Panc1 (cell line): ENCODE data around the gene ZSCAN20. TPM values are rescaled to one million over a fixed set of nuclear protein-coding genes. Genes with fewer than 3 reads are reported as not detected.

Experiments
- ATAC-seq: fragments of 200-7000 bp; cut with Tn5 transposase; 2 replicates; pipeline ENCODE4 v1.9.1; 2020; ENCODE audit warnings: mild to moderate bottlenecking, moderate library complexity
- BruUV-seq: library from RNA; stranded (reverse); fragments of 400-500 nt; replicated peaks from 2 replicates; lab custom pipeline; 2021; lab: Mats Ljungman, UMichigan
- CTCF ChIA-PET: fragments of 300-600 bp; sonication (Branson Sonifier 250); formaldehyde crosslinking; loops from one replicate; lab custom pipeline; 2022; ENCODE audit warnings: antibody characterized with exemption; lab: Charles Lee
- POLR2A ChIA-PET: fragments of 300-600 bp; sonication (Branson Sonifier 250); formaldehyde crosslinking; loops from one replicate; lab custom pipeline; 2022; ENCODE audit warnings: antibody characterized with exemption; lab: Charles Lee
- DNase-seq: peaks from one replicate; pipeline ENCODE4 v3.0.0-alpha.2; 2010; ENCODE audit warnings: low read depth, low spot score
- H3K27ac ChIP-seq: 2 replicates; pipeline ENCODE4 v1.5.1; 2011; ENCODE audit warnings: mild to moderate bottlenecking, low read length, inconsistent platforms
- H3K27me3 ChIP-seq: fragments of 200-500 bp; sonication (Bioruptor generic); 2 replicates; pipeline ENCODE4 v1.6.0; 2014; ENCODE audit warnings: low read length, inconsistent platforms; ENCODE audit not compliant: control insufficient read depth, insufficient read depth
- H3K36me3 ChIP-seq: fragments of 200-500 bp; sonication (Bioruptor generic); 2 replicates; pipeline ENCODE4 v1.5.1; 2014; ENCODE audit warnings: inconsistent platforms, mild to moderate bottlenecking, low read length, moderate library complexity; ENCODE audit not compliant: control insufficient read depth, insufficient read depth
- H3K4me1 ChIP-seq: 2 replicates; pipeline ENCODE4 v1.5.1; 2011; ENCODE audit warnings: inconsistent platforms, mild to moderate bottlenecking, low read length, moderate library complexity; ENCODE audit not compliant: control insufficient read depth, insufficient read depth
- H3K4me3 ChIP-seq, 2 experiments: 2 replicates each; pipeline ENCODE4 v1.5.1; 2011 to 2012; ENCODE audit warnings: low read depth in 2 of 2, low read length in 2 of 2, mild to moderate bottlenecking in 2 of 2, inconsistent platforms in 1 of 2, moderate library complexity in 1 of 2
- H3K9me3 ChIP-seq: fragments of 200-500 bp; sonication (Bioruptor generic); 2 replicates; pipeline ENCODE4 v1.5.1; 2014; ENCODE audit warnings: low read depth, mild to moderate bottlenecking, inconsistent platforms, low read length, moderate library complexity; ENCODE audit not compliant: control insufficient read depth, insufficient read depth
- CTCF ChIP-seq: fragments of 450-650 bp; IDR thresholded peaks from 2 replicates; pipeline ENCODE4 v1.5.1; 2017; ENCODE audit warnings: mild to moderate bottlenecking
- POLR2AphosphoS5 ChIP-seq: IDR thresholded peaks from 2 replicates; pipeline ENCODE4 v1.6.1; 2012; ENCODE audit warnings: mild to moderate bottlenecking, low read depth, low read length, moderate library complexity
- REST ChIP-seq, 2 experiments: IDR thresholded peaks; 2 replicates each; pipeline ENCODE4 v1.6.1; 2011 to 2012; ENCODE audit warnings: low read depth in 2 of 2, control low read depth in 1 of 2, low read length in 1 of 2, mild to moderate bottlenecking in 1 of 2, moderate library complexity in 1 of 2; ENCODE audit not compliant: insufficient read depth in 1 of 2
- SIN3A ChIP-seq: IDR thresholded peaks from 2 replicates; pipeline ENCODE4 v1.6.1; 2012; ENCODE audit warnings: low read depth, mild to moderate bottlenecking, low read length, moderate library complexity, borderline replicate concordance; ENCODE audit not compliant: insufficient read depth
- TCF7L2 ChIP-seq: IDR thresholded peaks from 2 replicates; pipeline ENCODE4 v1.6.1; 2011; ENCODE audit warnings: mild to moderate bottlenecking, low read depth, low read length, inconsistent platforms
- in situ Hi-C: cut with HindIII; loops from 2 replicates; pipeline ENCODE4 v1.10.0; 2016; ENCODE audit warnings: low sequenced_read_pairs, low pct_unique_long_range_greater_than_20kb
- intact Hi-C: fragments of 100-400 bp; cut with micrococcal nuclease; formaldehyde crosslinking; loops from one replicate; pipeline ENCODE4 v1.10.0; 2022; ENCODE audit not compliant: unreplicated experiment
- total RNA-seq: library from RNA; stranded (reverse); gene quantifications from one replicate; pipeline ENCODE4 v1.2.1, GENCODE V29; 2021; ENCODE audit not compliant: unreplicated experiment

ZSCAN20 gene
- total RNA-seq, 1 experiment from 2014 or later: 6.9 TPM

- BruUV-seq: no TSS peak
- in situ Hi-C loops: no loop called here
Observed at GRCh38 chr1:33442141-33442540, 30.3 kb upstream of the ZSCAN20 start.

GRCh38 chr1:33443080-33443704, 29.3 kb upstream of the ZSCAN20 start:
- Histone ChIP-seq H3K4me1 (no peaks in the 10 kb centered on the region), H3K27me3 (no peaks in the 10 kb centered on the region), H3K4me3 (no peak overlapping the region), H3K36me3 (no peaks in the 10 kb centered on the region), H3K27ac (no peak overlapping the region), H3K9me3 (no peaks in the 10 kb centered on the region)
- DNase-seq (no peak), ATAC-seq (no peak; the same call in 1 of the 2 replicates)
- intact Hi-C loops: no loop called here
- CTCF ChIA-PET: no interaction called here
- TF ChIP-seq TCF7L2 (no peak), CTCF (no peak), SIN3A (no peak), REST (IDR thresholded peaks at IDR 0.05; ENCODE audit: insufficient read depth in 1 of 2, low read depth in 2 of 2, low read length in 1 of 2) (no peak), POLR2AphosphoS5 (no peak)
- in situ Hi-C loops: no loop called here
- POLR2A ChIA-PET: no interaction called here
- BruUV-seq: no TSS peak

More at GRCh38 chr1:33442141-33442540, 30.3 kb upstream of the ZSCAN20 start:
- DNase-seq (no peak), ATAC-seq (no peak)
- H3K27ac ChIP-seq: no peak overlapping the region
- H3K4me1 ChIP-seq: no peaks in the 10 kb centered on the region
- no peak overlapping the region for H3K4me3 ChIP-seq
- ChIA-PET CTCF (interaction anchor here (0.9 kb wide), 1 partner anchor 14 kb away, joined by 3 read pairs; no protein-coding TSS in a partner anchor), POLR2A (no interaction called here)
- no peaks in the 10 kb centered on the region for H3K9me3 ChIP-seq
- no peaks in the 10 kb centered on the region for H3K27me3 ChIP-seq
- intact Hi-C loops: no loop called here
- no peak for TF ChIP-seq POLR2AphosphoS5
- TF ChIP-seq TCF7L2: no peak
- no peak for TF ChIP-seq SIN3A
- TF ChIP-seq CTCF: no peak
- TF ChIP-seq REST (IDR thresholded peaks at IDR 0.05; ENCODE audit: insufficient read depth in 1 of 2, low read depth in 2 of 2, low read length in 1 of 2): no peak
- no peaks in the 10 kb centered on the region for H3K36me3 ChIP-seq
